ENCODE measurements around the gene ARHGAP26. TPM values are rescaled to one million over a fixed set of nuclear protein-coding genes. Genes with fewer than 3 reads are reported as not detected.

Gene ARHGAP26
- total RNA-seq, 1 experiment from 2014 or later: 79.8 TPM

DNA sequence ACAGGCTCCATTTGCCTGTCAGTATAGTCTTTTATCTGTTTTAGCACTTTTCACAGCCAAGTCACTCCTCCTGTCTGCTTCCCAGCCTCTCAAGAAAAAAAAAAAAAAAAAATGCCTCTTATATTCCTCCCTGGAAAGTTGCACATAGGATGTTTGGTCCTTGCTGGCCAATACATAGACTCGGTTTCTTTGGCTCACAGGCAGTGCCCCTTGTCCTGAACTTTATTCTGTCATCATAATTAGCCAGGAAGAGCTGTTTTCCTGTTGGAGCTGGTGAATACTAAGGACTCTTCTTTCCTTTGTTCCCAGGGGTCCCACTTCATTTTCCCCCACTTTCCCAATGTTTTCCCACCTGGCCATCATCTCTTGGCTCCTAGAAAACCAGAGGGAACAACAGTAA is 442.1 kb downstream of the ARHGAP26 start:
- peaks cover 57% of the 10 kb centered on the region for H3K36me3 Mint-ChIP-seq (ENCODE audit: insufficient read depth, unreplicated experiment)
- H3K9me3 Mint-ChIP-seq (ENCODE audit: unreplicated experiment): no peaks in the 10 kb centered on the region
- DNase-seq: no peak
- H3K27me3 ChIP-seq (replicated peaks; ENCODE audit: control insufficient read depth, insufficient read depth, low read length): no peaks in the 10 kb centered on the region
- no TSS peak for BruUV-seq (replicated peaks)
- H3K4me1 ChIP-seq: peaks cover 9% of the 10 kb centered on the region
- H3K4me3 ChIP-seq (ENCODE audit: low read depth, low read length): no peak overlapping the region
- CTCF ChIA-PET: interaction anchor here (0.7 kb wide), 1 partner anchor 209 kb away, joined by 3 read pairs; no protein-coding TSS in a partner anchor
- H3K27ac Mint-ChIP-seq (ENCODE audit: unreplicated experiment): no peak overlapping the region
- POLR2A ChIA-PET: no interaction called here
- H3K27me3 Mint-ChIP-seq (ENCODE audit: insufficient read depth, unreplicated experiment): no peaks in the 10 kb centered on the region
- no peak overlapping the region for H3K4me3 Mint-ChIP-seq (ENCODE audit: unreplicated experiment)
- H3K36me3 ChIP-seq (ENCODE audit: control insufficient read depth, insufficient read depth, low read length): peaks cover 3% of the 10 kb centered on the region
- peaks cover 12% of the 10 kb centered on the region for H3K4me1 Mint-ChIP-seq (ENCODE audit: low read depth, unreplicated experiment)
- TF ChIP-seq, protein P1, sequence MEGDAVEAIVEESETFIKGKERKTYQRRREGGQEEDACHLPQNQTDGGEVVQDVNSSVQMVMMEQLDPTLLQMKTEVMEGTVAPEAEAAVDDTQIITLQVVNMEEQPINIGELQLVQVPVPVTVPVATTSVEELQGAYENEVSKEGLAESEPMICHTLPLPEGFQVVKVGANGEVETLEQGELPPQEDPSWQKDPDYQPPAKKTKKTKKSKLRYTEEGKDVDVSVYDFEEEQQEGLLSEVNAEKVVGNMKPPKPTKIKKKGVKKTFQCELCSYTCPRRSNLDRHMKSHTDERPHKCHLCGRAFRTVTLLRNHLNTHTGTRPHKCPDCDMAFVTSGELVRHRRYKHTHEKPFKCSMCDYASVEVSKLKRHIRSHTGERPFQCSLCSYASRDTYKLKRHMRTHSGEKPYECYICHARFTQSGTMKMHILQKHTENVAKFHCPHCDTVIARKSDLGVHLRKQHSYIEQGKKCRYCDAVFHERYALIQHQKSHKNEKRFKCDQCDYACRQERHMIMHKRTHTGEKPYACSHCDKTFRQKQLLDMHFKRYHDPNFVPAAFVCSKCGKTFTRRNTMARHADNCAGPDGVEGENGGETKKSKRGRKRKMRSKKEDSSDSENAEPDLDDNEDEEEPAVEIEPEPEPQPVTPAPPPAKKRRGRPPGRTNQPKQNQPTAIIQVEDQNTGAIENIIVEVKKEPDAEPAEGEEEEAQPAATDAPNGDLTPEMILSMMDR (IDR thresholded peaks at IDR 0.05; ENCODE audit: insufficient read depth in 1 of 2, low read depth in 1 of 2, low read length in 1 of 2, severe bottlenecking in 1 of 2, unreplicated experiment in 1 of 2): no peak
- H3K9me3 ChIP-seq: no peaks in the 10 kb centered on the region
- intact Hi-C loops (cut with micrococcal nuclease; ENCODE audit: unreplicated experiment): no loop called here

DNA sequence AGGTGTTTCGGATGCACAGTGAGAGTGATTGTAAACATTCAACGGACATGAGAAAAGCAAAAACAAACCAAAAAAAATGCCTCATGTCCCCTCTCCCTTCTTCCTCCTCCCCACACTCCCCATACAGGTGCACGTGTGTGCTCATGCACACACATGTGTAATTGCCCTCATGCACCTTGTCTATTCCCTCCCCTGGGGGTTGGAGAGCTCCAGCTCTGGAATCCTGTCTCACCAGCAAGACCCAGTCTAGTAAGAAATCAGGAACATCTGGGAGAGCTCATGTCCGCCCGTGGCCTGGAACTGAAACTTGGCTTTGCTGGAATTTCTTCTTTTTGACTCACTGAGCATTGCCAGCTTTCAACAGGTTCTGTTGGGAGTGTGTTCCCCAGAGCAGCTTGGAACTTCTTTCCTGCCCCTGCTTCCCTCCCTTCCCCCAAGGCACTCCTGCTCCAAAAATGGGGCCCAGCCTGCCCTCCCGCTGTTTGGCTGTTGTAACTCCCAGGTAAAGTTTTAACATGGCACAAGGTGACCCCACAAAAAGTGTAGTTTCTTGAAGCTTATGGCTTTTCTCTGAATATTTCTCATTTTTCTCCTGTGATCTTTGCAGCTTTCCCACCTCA is 443.2 kb downstream of the ARHGAP26 start:
- Histone ChIP-seq H3K4me3 (ENCODE audit: low read depth, low read length) (no peak overlapping the region), H3K9me3 (no peaks in the 10 kb centered on the region), H3K36me3 (ENCODE audit: control insufficient read depth, insufficient read depth, low read length) (peaks cover 1% of the 10 kb centered on the region), H3K27me3 (replicated peaks; ENCODE audit: control insufficient read depth, insufficient read depth, low read length) (no peaks in the 10 kb centered on the region), H3K4me1 (peaks cover 18% of the 10 kb centered on the region)
- peaks cover 56% of the 10 kb centered on the region for H3K36me3 Mint-ChIP-seq (ENCODE audit: insufficient read depth, unreplicated experiment)
- intact Hi-C loops (cut with micrococcal nuclease; ENCODE audit: unreplicated experiment): no loop called here
- TF ChIP-seq, protein P1 (IDR thresholded peaks at IDR 0.05; ENCODE audit: insufficient read depth in 1 of 2, low read depth in 1 of 2, low read length in 1 of 2, severe bottlenecking in 1 of 2, unreplicated experiment in 1 of 2): no peak
- BruUV-seq (replicated peaks): no TSS peak
- ChIA-PET POLR2A (no interaction called here), CTCF (interaction anchor here (0.7 kb wide), 1 partner anchor 331 kb away, joined by 3 read pairs; no protein-coding TSS in a partner anchor)
- H3K27me3 Mint-ChIP-seq (ENCODE audit: insufficient read depth, unreplicated experiment): no peaks in the 10 kb centered on the region
- H3K4me1 Mint-ChIP-seq (ENCODE audit: low read depth, unreplicated experiment): peaks cover 13% of the 10 kb centered on the region
- DNase-seq: no peak
- no peak overlapping the region for H3K27ac Mint-ChIP-seq (ENCODE audit: unreplicated experiment)
- no peaks in the 10 kb centered on the region for H3K9me3 Mint-ChIP-seq (ENCODE audit: unreplicated experiment)
- H3K4me3 Mint-ChIP-seq (ENCODE audit: unreplicated experiment): no peak overlapping the region

DNA sequence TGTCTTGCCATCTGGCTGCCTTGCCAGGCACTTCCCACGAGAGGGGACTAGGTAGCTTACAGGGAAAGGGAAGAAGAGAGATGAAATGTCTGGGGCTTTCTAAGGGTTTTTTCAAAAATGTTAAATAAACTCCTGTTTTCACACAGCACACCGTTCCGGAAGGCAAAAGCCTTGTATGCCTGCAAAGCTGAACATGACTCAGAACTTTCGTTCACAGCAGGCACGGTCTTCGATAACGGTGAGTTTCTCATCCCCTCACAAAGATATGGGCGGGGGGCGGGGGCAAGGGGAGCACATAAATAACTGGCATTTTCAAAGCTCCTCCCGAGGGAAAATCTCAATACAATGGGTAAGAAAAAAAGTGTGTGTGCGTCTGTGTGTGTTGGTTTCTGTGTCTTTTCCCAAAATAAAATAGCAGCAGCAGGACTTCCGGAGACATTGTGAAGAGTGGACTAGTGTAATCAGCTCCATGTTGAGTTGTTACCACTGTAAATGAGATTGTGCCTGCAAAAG is 443.7 kb downstream of the ARHGAP26 start:
- CTCF ChIA-PET: interaction anchor here (0.7 kb wide), 1 partner anchor 331 kb away, joined by 3 read pairs; no protein-coding TSS in a partner anchor
- no peak overlapping the region for H3K27ac Mint-ChIP-seq (ENCODE audit: unreplicated experiment)

More for the DNA sequence above, 443.7 kb downstream of the ARHGAP26 start:
- no peak overlapping the region for H3K4me3 ChIP-seq (ENCODE audit: low read depth, low read length)
- BruUV-seq (replicated peaks): no TSS peak
- no peak for DNase-seq
- Mint-ChIP-seq H3K27me3 (ENCODE audit: insufficient read depth, unreplicated experiment) (no peaks in the 10 kb centered on the region), H3K4me1 (ENCODE audit: low read depth, unreplicated experiment) (peaks cover 16% of the 10 kb centered on the region), H3K4me3 (ENCODE audit: unreplicated experiment) (no peak overlapping the region), H3K36me3 (ENCODE audit: insufficient read depth, unreplicated experiment) (peaks cover 55% of the 10 kb centered on the region), H3K9me3 (ENCODE audit: unreplicated experiment) (no peaks in the 10 kb centered on the region)
- POLR2A ChIA-PET: no interaction called here
- H3K36me3 ChIP-seq (ENCODE audit: control insufficient read depth, insufficient read depth, low read length): peaks cover 1% of the 10 kb centered on the region
- intact Hi-C loops (cut with micrococcal nuclease; ENCODE audit: unreplicated experiment): no loop called here
- H3K27me3 ChIP-seq (replicated peaks; ENCODE audit: control insufficient read depth, insufficient read depth, low read length): no peaks in the 10 kb centered on the region
- no peaks in the 10 kb centered on the region for H3K9me3 ChIP-seq
- H3K4me1 ChIP-seq: peaks cover 24% of the 10 kb centered on the region
- TF ChIP-seq, protein P1 (IDR thresholded peaks at IDR 0.05; ENCODE audit: insufficient read depth in 1 of 2, low read depth in 1 of 2, low read length in 1 of 2, severe bottlenecking in 1 of 2, unreplicated experiment in 1 of 2): no peak
